ENCODE measurements around the gene ATP6V0C.

Gene ATP6V0C

GRCh38 chr16:2486645-2487516 lies 26.9 kb upstream of the ATP6V0C start:
- H3K9me3 ChIP-seq (ENCODE audit: control insufficient read depth, insufficient read depth, low read length), result no peaks in the 10 kb centered on the region
- no peak overlapping the region for H3K4me3 ChIP-seq (ENCODE audit: low read depth, low read length)
- H3K36me3 ChIP-seq (ENCODE audit: control insufficient read depth, insufficient read depth, low read length), result no peaks in the 10 kb centered on the region
- H3K27me3 ChIP-seq (ENCODE audit: control insufficient read depth, insufficient read depth, low read length), result no peaks in the 10 kb centered on the region
- no peak overlapping the region for H3K9ac ChIP-seq (ENCODE audit: low read depth, low read length)
- no peaks in the 10 kb centered on the region for H3K4me1 ChIP-seq (ENCODE audit: control insufficient read depth, insufficient read depth, low read length)

DNA sequence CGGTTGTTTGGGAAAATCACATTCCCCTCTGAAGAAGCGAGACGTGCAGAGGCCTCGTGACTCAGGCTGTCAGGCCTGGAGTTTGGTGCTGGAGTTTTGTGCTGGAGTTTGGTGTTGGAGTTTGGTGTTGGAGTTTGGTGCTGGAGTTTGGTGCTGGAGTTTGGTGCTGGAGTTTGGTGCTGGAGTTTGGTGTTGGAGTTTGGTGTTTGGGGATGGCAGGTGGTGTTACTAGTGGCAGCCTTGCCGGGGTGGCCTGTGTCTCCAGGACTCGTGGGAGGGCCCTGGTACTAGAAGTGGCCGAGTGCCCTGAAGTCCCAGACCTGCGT lies 26.3 kb upstream of the ATP6V0C start:
- H3K9ac ChIP-seq (ENCODE audit: low read depth, low read length), result no peak overlapping the region
- no peak overlapping the region for H3K4me3 ChIP-seq (ENCODE audit: low read depth, low read length)
- no peaks in the 10 kb centered on the region for H3K4me1 ChIP-seq (ENCODE audit: control insufficient read depth, insufficient read depth, low read length)

GRCh38 chr16:2487903-2488531 lies 25.7 kb upstream of the ATP6V0C start:
- no peaks in the 10 kb centered on the region for H3K4me1 ChIP-seq (ENCODE audit: control insufficient read depth, insufficient read depth, low read length)
- no peaks in the 10 kb centered on the region for H3K36me3 ChIP-seq (ENCODE audit: control insufficient read depth, insufficient read depth, low read length)
- no peak overlapping the region for H3K4me3 ChIP-seq (ENCODE audit: low read depth, low read length)
- no peak overlapping the region for H3K9ac ChIP-seq (ENCODE audit: low read depth, low read length)
- no peaks in the 10 kb centered on the region for H3K27me3 ChIP-seq (ENCODE audit: control insufficient read depth, insufficient read depth, low read length)
- H3K9me3 ChIP-seq (ENCODE audit: control insufficient read depth, insufficient read depth, low read length), result no peaks in the 10 kb centered on the region

More for the DNA sequence above, 26.3 kb upstream of the ATP6V0C start:
- no peaks in the 10 kb centered on the region for H3K36me3 ChIP-seq (ENCODE audit: control insufficient read depth, insufficient read depth, low read length)
- H3K27me3 ChIP-seq (ENCODE audit: control insufficient read depth, insufficient read depth, low read length), result no peaks in the 10 kb centered on the region
- no peaks in the 10 kb centered on the region for H3K9me3 ChIP-seq (ENCODE audit: control insufficient read depth, insufficient read depth, low read length)

- no peaks in the 10 kb centered on the region for H3K36me3 ChIP-seq (ENCODE audit: control insufficient read depth, insufficient read depth, low read length)
- no peaks in the 10 kb centered on the region for H3K27me3 ChIP-seq (ENCODE audit: control insufficient read depth, insufficient read depth, low read length)
- no peak overlapping the region for H3K9ac ChIP-seq (ENCODE audit: low read depth, low read length)
- no peak overlapping the region for H3K4me3 ChIP-seq (ENCODE audit: low read depth, low read length)
- H3K4me1 ChIP-seq (ENCODE audit: control insufficient read depth, insufficient read depth, low read length), result no peaks in the 10 kb centered on the region
- no peaks in the 10 kb centered on the region for H3K9me3 ChIP-seq (ENCODE audit: control insufficient read depth, insufficient read depth, low read length)
Observed at GRCh38 chr16:2489581-2489980, 24.2 kb upstream of the ATP6V0C start.

DNA sequence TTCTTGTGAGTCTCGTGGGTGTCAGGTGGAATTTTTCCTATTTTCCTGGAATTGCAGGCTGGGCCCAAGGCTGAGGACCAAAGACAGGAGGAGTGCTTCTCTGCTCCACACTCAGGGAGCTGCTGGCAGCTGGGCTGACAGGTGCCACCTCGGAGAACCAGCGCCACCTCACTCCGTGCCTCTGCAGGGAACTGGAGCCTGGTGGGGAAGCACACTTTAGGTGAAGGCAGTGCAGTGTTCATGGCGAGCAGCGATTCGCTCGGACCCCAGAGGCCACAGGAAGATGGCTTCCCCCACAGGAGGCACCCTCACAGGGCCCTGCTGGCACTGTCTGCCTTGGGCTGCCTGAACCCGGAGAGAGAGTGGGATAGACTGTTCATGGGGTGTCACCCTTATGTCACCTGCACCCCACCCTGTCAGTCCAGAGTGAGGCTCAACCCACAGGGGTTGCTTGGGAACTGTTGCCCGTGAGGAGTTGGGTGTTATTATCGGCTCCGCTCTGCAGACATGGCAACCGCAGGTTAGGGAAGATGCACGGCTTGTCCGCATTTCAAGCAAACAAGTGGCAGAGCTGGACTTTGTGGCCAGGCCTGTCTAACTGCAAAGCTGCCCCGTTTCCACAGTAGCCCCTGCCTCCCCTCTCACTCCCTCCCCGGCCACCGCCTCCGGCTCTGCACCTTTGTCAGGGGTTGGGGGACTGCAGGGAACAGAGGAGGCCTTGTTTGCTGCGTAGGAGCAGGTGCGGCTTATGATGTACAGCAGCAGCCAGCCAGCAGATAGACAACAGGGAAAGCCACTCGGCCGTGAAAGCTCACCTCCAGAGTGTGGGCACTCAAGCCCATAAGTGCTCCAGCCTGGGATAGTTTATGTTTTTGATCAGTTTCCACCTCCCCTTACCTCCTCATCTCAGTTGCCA lies 23.3 kb upstream of the ATP6V0C start:
- H3K4me1 ChIP-seq (ENCODE audit: control insufficient read depth, insufficient read depth, low read length), result no peaks in the 10 kb centered on the region
- no peaks in the 10 kb centered on the region for H3K9me3 ChIP-seq (ENCODE audit: control insufficient read depth, insufficient read depth, low read length)
- H3K9ac ChIP-seq (ENCODE audit: low read depth, low read length), result no peak overlapping the region
- no peak overlapping the region for H3K4me3 ChIP-seq (ENCODE audit: low read depth, low read length)
- H3K27me3 ChIP-seq (ENCODE audit: control insufficient read depth, insufficient read depth, low read length), result no peaks in the 10 kb centered on the region
- H3K36me3 ChIP-seq (ENCODE audit: control insufficient read depth, insufficient read depth, low read length), result no peaks in the 10 kb centered on the region

GRCh38 chr16:2492292-2492691 lies 21.5 kb upstream of the ATP6V0C start:
- Histone ChIP-seq H3K27me3 (ENCODE audit: control insufficient read depth, insufficient read depth, low read length) (no peaks in the 10 kb centered on the region), H3K4me1 (ENCODE audit: control insufficient read depth, insufficient read depth, low read length) (no peaks in the 10 kb centered on the region), H3K9me3 (ENCODE audit: control insufficient read depth, insufficient read depth, low read length) (no peaks in the 10 kb centered on the region), H3K9ac (ENCODE audit: low read depth, low read length) (no peak overlapping the region), H3K4me3 (ENCODE audit: low read depth, low read length) (no peak overlapping the region), H3K36me3 (ENCODE audit: control insufficient read depth, insufficient read depth, low read length) (peaks cover 12% of the 10 kb centered on the region)

DNA sequence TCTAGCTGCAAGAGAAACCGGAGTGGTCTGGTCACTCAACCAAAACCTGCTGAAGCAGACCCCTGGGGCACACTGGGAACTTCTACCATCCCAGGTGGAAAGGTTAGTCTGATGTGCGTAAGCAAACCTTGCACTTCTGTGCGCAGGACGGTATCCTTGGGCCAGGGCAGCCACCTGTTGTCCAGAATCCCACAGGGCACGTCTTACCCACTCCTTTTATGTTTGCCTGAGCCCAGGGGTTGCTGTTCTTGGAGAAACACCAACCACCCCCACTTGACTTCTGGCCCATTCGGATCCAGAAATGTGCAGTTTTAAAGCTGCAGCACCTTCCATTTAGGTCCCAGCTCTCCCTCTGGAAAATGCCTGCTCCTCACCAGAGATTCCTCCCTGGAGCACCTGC lies 20.1 kb upstream of the ATP6V0C start:
- Histone ChIP-seq H3K4me3 (ENCODE audit: low read depth, low read length) (no peak overlapping the region), H3K9ac (ENCODE audit: low read depth, low read length) (no peak overlapping the region), H3K27me3 (ENCODE audit: control insufficient read depth, insufficient read depth, low read length) (no peaks in the 10 kb centered on the region), H3K9me3 (ENCODE audit: control insufficient read depth, insufficient read depth, low read length) (no peaks in the 10 kb centered on the region), H3K36me3 (ENCODE audit: control insufficient read depth, insufficient read depth, low read length) (peaks cover 21% of the 10 kb centered on the region), H3K4me1 (ENCODE audit: control insufficient read depth, insufficient read depth, low read length) (no peaks in the 10 kb centered on the region)

DNA sequence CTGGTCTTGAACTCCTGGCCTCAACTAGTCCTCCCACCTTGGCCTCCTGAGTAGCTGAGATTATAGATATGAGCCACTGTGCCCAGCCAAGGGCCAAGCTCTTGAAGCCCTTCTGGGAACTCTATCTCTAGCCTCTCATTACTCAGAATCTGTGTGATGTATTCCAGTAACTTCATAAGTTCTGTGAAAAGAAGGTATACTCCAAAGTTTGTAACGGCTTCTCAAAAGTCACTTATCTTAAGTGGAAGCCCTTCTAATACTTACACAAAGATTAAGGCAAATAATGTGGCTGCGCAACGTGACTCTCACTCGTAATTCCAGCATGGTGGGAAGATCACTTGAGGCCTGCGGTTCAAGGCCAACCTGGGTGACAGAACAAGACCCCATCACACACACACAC lies 19.1 kb upstream of the ATP6V0C start:
- Histone ChIP-seq H3K9me3 (ENCODE audit: control insufficient read depth, insufficient read depth, low read length) (no peaks in the 10 kb centered on the region), H3K9ac (ENCODE audit: low read depth, low read length) (no peak overlapping the region), H3K4me1 (ENCODE audit: control insufficient read depth, insufficient read depth, low read length) (no peaks in the 10 kb centered on the region), H3K36me3 (ENCODE audit: control insufficient read depth, insufficient read depth, low read length) (peaks cover 27% of the 10 kb centered on the region), H3K4me3 (ENCODE audit: low read depth, low read length) (no peak overlapping the region), H3K27me3 (ENCODE audit: control insufficient read depth, insufficient read depth, low read length) (no peaks in the 10 kb centered on the region)

DNA sequence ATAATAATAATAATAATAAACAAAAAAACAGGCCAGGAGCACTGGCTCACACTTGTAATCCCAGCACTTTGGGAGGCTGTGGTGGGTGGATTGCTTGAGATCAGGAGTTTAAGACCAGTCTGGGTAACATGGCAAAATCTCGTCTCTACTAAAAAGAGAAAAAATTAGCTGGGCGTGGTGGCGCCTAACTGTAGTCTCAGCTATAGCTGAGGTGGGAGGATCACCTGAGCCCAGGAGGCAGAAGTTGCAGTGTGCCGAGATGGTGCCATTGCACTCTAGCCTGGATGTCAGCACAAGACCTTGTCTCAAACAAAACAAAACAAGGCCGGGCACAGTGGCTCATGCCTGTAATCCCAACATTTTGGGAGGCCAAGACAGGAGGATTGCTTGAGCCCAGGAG lies 18.7 kb upstream of the ATP6V0C start:
- no peak overlapping the region for H3K9ac ChIP-seq (ENCODE audit: low read depth, low read length)
- H3K4me3 ChIP-seq (ENCODE audit: low read depth, low read length), result no peak overlapping the region
- H3K27me3 ChIP-seq (ENCODE audit: control insufficient read depth, insufficient read depth, low read length), result no peaks in the 10 kb centered on the region
- peaks cover 27% of the 10 kb centered on the region for H3K36me3 ChIP-seq (ENCODE audit: control insufficient read depth, insufficient read depth, low read length)
- H3K4me1 ChIP-seq (ENCODE audit: control insufficient read depth, insufficient read depth, low read length), result no peaks in the 10 kb centered on the region
- H3K9me3 ChIP-seq (ENCODE audit: control insufficient read depth, insufficient read depth, low read length), result no peaks in the 10 kb centered on the region

DNA sequence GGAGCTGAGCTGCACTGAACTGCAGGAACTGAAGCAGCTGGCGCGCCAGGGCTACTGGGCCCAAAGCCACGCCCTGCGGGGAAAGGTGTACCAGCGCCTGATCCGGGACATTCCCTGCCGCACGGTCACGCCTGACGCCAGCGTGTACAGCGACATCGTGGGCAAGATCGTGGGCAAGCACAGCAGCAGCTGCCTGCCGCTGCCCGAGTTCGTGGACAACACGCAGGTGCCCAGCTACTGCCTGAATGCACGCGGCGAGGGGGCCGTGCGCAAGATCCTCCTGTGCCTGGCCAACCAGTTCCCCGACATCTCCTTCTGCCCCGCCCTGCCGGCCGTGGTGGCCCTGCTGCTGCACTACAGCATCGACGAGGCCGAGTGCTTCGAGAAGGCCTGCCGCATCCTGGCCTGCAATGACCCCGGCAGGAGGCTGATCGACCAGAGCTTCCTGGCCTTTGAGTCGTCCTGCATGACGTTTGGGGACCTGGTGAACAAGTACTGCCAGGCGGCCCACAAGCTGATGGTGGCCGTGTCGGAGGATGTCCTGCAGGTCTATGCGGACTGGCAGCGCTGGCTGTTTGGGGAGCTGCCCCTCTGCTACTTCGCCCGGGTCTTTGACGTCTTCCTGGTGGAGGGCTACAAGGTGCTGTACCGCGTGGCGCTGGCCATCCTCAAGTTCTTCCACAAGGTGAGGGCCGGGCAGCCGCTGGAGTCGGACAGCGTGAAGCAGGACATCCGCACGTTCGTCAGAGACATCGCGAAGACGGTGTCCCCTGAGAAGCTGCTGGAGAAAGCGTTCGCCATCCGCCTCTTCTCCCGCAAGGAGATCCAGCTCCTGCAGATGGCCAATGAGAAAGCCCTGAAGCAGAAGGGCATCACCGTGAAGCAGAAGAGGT lies 17.3 kb upstream of the ATP6V0C start:
- peaks cover 27% of the 10 kb centered on the region for H3K36me3 ChIP-seq (ENCODE audit: control insufficient read depth, insufficient read depth, low read length)
- no peak overlapping the region for H3K9ac ChIP-seq (ENCODE audit: low read depth, low read length)
- no peak overlapping the region for H3K4me3 ChIP-seq (ENCODE audit: low read depth, low read length)
- H3K4me1 ChIP-seq (ENCODE audit: control insufficient read depth, insufficient read depth, low read length), result peaks cover 3% of the 10 kb centered on the region
- no peaks in the 10 kb centered on the region for H3K27me3 ChIP-seq (ENCODE audit: control insufficient read depth, insufficient read depth, low read length)
- no peaks in the 10 kb centered on the region for H3K9me3 ChIP-seq (ENCODE audit: control insufficient read depth, insufficient read depth, low read length)

GRCh38 chr16:2497116-2497630 lies 16.6 kb upstream of the ATP6V0C start:
- Histone ChIP-seq H3K9ac (ENCODE audit: low read depth, low read length) (no peak overlapping the region), H3K27me3 (ENCODE audit: control insufficient read depth, insufficient read depth, low read length) (no peaks in the 10 kb centered on the region), H3K36me3 (ENCODE audit: control insufficient read depth, insufficient read depth, low read length) (peaks cover 27% of the 10 kb centered on the region), H3K4me1 (ENCODE audit: control insufficient read depth, insufficient read depth, low read length) (peaks cover 8% of the 10 kb centered on the region), H3K4me3 (ENCODE audit: low read depth, low read length) (no peak overlapping the region), H3K9me3 (ENCODE audit: control insufficient read depth, insufficient read depth, low read length) (no peaks in the 10 kb centered on the region)

Measured in iPS-15b (cell line).